Measurements from ENCODE around the gene TRAPPC3.

TRAPPC3 gene

GRCh38 chr1:36100376-36100775, 48.9 kb downstream of the TRAPPC3 start:
- no peak for DNase-seq (ENCODE audit: low read depth in 2 of 2)

GRCh38 chr1:36099681-36100341, 49.5 kb downstream of the TRAPPC3 start:
- peak; percentile 61 to 67 for DNase-seq (ENCODE audit: low read depth in 2 of 2)

GRCh38 chr1:36098650-36099365, 50.5 kb downstream of the TRAPPC3 start:
- DNase-seq (ENCODE audit: low read depth in 2 of 2) = no peak

GRCh38 chr1:36097693-36098585, 51.3 kb downstream of the TRAPPC3 start:
- no peak for DNase-seq (ENCODE audit: low read depth in 2 of 2)

- DNase-seq (ENCODE audit: low read depth in 2 of 2) = no peak
Measured at GRCh38 chr1:36096500-36097432, 52.5 kb downstream of the TRAPPC3 start.

- DNase-seq (ENCODE audit: low read depth in 2 of 2) = no peak
Measured at GRCh38 chr1:36095760-36096405, 53.4 kb downstream of the TRAPPC3 start.

- no peak for DNase-seq (ENCODE audit: low read depth in 2 of 2)
Measured at GRCh38 chr1:36094621-36095061, 54.6 kb downstream of the TRAPPC3 start.

- DNase-seq (ENCODE audit: low read depth in 2 of 2) = no peak
Measured at GRCh38 chr1:36093929-36094328, 55.4 kb downstream of the TRAPPC3 start.

GRCh38 chr1:36093226-36093625, 56.1 kb downstream of the TRAPPC3 start:
- DNase-seq (ENCODE audit: low read depth in 2 of 2) = no peak

GRCh38 chr1:36092798-36093185, 56.5 kb downstream of the TRAPPC3 start:
- DNase-seq (ENCODE audit: low read depth in 2 of 2) = no peak

GRCh38 chr1:36092166-36092797, 57.0 kb downstream of the TRAPPC3 start:
- no peak for DNase-seq (ENCODE audit: low read depth in 2 of 2)

GRCh38 chr1:36091698-36092097, 57.6 kb downstream of the TRAPPC3 start:
- DNase-seq (ENCODE audit: low read depth in 2 of 2) = no peak

- DNase-seq (ENCODE audit: low read depth in 2 of 2) = no peak
Measured at GRCh38 chr1:36091141-36091540, 58.1 kb downstream of the TRAPPC3 start.

GRCh38 chr1:36089393-36090121, 59.7 kb downstream of the TRAPPC3 start:
- no peak for DNase-seq (ENCODE audit: low read depth in 2 of 2)

GRCh38 chr1:36088577-36089392, 60.5 kb downstream of the TRAPPC3 start, which contains the start of gene ADPRS:
ADPRS (plus strand) TSS chr1:36088892; CDS start chr1:36088905, 13 bp downstream.
- peak; percentile 84 to 91 for DNase-seq (ENCODE audit: low read depth in 2 of 2)

GRCh38 chr1:36088265-36088576, 61.1 kb downstream of the TRAPPC3 start:
- DNase-seq (ENCODE audit: low read depth in 2 of 2) = no peak

- no peak for DNase-seq (ENCODE audit: low read depth in 2 of 2)
Measured at GRCh38 chr1:36087233-36088123, 61.8 kb downstream of the TRAPPC3 start.
